Fibroblast of skin of abdomen (primary cell): ENCODE measurements around the gene NUBP2.

Experiments used
- DNase-seq: peaks from one replicate; pipeline ENCODE4 v3.0.0-alpha.2; 2013

Gene NUBP2

DNA sequence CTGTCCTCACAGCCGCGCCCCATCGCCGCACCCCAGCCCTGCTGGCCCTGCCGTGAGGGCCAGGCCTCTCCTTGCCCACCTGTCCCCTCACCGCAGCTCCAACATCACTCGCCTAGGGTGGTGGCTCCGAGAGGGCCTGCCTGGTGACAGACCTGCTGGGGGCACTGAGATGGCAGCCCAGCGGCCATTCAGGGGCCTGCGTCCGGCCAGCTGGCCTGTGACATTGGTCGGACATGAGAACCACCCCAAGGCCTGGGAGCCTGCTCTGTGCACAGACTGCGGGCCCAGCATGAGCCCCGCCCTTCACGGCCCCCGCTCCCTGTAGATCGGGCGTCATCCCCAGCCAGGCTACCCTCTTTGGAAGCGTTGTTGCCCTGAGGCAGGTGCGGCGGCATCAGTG is 23.2 kb upstream of the NUBP2 start:
- no peak for DNase-seq

DNA sequence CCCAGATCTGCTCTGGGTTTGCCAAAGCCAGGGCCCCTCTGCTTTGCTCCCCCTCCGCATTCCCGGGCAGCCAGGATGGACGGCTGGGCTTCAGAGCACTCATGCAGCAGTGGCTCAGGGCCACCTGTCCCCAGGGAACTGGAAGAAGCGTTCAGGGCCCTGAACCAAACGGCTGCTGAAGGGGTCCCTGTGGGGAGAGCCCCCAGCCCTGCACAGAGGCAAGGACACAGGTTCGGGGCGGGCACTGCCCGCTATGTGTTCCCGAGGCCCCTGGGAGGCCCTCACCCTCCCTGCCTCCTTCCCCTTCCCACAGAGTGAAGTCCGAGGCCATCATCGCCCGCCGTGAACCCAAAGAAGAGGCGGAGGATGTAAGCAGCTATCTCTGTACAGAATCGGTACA is 21.8 kb upstream of the NUBP2 start:
- no peak for DNase-seq

DNA sequence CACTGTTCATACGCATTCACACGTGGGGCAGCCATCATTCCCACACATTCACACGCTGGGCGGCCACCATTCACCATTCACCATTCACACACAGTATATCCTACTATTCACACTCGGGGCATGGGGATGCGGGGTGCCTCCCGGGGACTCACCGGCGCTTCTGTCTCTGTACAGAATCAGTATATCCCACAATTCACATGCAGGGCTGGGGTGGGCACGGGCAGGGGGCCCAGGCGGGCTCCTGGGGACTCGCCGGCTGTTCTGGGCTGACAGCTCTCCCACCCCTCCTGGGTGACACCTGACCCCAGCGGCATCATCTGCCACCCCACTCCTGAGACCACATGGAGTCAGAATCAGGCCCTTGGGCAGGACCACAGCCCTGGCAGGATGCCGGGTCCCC is 21.0 kb upstream of the NUBP2 start:
- no peak for DNase-seq

DNA sequence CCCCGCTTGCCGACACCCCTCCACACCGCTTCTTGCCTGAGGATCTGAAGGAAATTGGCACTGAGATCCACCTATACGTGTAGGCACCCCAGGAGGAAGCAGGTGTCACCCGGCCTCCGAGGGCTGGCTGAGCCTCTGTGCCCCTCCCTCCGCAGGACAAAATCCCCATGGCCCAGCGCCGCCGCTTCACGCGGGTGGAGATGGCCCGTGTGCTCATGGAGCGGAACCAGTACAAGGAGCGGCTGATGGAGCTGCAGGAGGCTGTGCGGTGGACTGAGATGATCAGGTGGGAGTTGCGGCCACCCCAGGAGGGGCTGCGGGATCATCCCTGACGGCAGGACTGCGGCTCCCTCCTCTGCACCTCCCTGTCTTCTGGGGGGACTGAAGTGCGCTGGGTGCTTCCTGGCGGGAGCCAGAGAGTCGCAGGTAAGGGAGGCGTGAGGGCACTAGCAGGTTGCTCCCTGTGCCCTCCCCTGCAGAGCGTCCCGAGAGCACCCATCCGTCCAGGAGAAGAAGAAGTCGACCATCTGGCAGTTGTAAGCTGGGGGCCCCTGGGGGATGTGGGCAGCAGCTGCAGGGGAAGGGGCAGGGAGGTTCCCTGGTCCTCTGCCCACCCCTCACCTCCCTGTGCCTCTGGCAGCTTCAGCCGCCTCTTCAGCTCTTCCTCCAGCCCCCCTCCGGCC is 20.4 kb upstream of the NUBP2 start:
- DNase-seq: no peak

DNA sequence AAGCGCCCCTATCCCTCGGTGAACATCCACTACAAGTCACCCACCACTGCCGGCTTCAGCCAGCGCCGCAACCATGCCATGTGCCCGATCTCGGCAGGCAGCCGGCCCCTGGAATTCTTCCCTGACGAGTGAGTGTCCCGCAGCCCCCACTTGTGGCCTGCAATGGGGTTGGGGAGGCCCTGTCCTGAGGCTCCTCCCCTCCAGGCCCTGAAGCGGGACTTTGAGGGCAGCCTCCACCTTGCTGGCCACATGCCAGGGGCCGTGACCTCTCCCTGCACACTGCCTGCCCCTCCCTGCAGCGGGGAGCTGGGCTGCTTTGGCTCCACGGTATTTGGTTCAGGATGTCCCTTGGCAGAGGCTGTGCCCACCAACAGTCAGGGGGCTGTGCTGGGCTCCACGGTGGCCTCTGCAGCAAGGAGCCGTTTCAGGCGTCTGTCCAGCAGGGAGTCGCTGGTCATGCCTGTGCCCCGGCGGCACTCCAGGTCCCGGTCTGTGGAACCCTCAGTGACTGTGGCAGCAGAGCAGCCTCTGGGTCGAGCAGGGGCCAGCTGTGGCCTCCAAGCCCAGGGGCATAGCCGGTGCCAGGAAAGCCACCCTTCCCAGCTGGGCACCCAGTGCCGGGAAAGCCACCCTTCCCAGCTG is 19.8 kb upstream of the NUBP2 start:
- DNase-seq: no peak

DNA sequence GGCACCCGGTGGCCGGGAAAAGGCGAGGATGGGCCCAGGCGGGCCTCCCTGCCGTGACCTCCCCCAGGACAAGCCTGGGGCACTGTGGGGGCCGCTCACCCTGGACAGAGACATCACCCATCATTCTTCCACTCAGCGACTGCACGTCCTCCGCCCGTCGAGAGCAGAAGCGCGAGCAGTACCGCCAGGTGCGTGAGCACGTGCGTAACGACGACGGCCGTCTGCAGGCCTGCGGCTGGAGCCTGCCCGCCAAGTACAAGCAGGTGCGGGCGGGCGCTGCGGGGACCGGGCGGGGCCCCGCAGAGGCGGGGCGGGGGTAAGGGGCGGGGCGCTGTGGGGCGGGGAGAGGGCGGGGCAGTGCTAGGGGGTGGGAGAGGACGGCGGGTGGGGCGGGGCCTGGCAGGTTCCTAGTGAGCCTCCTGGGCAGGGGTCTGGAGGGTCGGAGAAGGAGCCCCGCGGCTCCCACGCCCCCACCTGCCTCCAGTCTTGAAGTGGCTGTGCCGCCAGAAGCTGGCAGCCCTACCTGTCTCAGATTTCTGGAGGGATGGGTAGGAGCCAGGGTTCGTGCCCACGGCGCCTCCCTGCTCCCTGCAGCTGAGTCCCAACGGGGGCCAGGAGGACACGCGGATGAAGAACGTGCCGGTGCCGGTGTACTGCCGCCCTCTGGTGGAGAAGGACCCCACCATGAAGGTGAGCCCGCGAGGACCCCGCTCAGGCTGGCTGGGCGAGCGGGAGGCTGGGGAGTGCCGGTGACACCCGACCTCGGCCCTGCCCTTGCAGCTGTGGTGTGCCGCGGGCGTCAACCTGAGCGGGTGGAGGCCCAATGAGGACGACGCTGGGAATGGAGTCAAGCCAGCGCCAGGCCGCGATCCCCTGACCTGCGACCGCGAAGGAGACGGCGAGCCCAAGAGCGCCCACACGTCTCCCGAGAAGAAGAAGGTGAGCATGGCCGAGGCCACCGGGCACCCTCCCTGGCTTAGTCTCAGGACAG is 18.9 kb upstream of the NUBP2 start:
- peak; percentile 29 for DNase-seq

DNA sequence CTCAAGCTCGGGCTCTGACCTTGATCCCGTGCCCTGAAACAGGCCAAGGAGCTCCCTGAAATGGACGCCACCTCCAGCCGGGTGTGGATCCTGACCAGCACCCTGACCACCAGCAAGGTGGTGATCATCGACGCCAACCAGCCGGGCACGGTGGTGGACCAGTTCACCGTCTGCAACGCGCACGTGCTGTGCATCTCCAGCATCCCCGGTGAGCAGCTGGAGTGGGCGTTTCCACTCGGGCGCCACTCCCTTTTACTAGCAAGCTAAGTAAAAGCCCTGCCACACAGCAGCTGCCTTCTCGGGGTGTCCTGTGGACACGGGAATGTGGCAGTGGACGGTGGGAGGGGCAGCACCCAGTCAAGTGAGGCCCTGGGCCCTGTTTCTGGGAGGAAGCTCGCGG is 17.8 kb upstream of the NUBP2 start:
- DNase-seq: no peak

DNA sequence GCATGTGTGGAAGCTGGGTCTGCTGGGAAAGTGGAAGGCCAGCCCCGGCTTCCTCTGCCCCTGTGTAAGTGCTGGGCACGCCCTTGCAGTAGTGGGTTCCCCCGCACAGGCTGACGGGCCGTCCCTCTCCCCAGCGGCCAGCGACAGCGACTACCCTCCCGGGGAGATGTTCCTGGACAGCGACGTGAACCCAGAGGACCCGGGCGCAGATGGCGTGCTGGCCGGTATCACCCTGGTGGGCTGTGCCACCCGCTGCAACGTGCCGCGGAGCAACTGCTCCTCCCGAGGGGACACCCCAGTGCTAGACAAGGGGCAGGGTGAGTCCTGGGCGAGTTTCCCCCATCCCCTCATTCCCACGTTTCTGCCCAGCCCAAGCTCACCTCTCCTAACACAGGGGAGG is 16.9 kb upstream of the NUBP2 start:
- no peak for DNase-seq

DNA sequence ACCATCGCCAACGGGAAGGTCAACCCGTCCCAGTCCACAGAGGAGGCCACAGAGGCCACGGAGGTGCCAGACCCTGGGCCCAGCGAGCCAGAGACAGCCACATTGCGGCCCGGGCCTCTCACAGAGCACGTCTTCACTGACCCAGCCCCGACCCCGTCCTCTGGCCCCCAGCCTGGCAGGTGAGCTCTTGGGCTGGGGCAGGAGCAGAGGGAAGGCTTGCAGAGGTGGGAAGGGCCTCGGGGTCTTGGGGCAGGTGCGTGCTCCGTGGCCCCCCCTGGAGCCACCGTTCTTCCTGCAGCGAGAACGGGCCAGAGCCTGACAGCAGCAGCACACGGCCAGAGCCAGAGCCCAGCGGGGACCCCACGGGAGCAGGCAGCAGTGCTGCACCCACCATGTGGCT is 16.5 kb upstream of the NUBP2 start:
- no peak for DNase-seq

DNA sequence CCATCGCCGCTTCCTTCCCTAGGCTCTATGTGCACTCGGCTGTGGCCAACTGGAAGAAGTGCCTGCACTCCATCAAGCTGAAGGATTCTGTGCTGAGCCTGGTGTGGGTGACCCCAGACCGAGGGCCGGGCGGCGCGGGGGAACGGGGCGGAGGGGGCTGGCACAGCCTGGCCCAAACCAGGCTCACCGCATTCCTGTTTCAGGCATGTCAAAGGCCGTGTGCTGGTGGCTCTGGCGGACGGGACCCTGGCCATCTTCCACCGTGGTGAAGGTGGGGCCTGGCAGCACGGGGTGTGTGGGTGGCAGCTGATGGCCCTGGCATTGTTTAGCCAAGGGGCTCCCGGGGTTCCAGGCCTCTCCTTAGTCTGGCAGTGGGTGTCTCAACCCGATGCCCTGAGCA is 16.1 kb upstream of the NUBP2 start:
- DNase-seq: no peak

DNA sequence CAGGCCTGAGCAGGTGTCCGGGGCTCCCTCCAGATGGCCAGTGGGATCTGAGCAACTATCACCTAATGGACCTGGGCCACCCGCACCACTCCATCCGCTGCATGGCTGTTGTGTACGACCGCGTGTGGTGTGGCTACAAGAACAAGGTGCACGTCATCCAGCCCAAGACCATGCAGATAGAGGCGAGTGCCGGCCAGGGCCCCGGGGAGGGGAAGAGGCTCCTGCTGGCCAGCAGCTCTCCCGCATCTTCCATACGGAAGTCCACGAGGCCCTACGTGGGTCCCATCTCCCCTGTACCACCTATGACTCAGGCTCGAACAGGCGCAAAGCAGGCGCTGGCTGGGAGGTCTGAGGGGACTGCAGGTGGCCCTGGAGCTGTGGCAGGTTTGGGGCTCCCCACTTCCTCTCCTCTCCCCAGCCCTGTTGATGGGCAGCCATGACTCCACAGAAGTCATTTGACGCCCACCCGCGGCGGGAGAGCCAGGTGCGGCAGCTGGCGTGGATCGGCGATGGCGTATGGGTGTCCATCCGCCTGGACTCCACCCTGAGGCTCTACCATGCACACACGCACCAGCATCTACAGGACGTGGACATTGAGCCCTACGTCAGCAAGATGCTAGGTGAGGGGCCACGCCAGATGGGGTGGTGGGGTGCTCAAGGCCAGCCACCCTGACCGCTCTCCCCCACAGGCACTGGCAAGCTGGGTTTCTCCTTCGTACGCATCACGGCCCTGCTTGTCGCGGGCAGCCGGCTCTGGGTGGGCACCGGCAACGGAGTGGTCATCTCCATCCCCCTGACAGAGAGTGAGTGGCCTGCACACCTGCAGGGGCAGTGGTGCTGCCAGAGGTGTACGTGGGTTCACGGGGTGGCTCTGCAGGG is 15.4 kb upstream of the NUBP2 start:
- DNase-seq: no peak

DNA sequence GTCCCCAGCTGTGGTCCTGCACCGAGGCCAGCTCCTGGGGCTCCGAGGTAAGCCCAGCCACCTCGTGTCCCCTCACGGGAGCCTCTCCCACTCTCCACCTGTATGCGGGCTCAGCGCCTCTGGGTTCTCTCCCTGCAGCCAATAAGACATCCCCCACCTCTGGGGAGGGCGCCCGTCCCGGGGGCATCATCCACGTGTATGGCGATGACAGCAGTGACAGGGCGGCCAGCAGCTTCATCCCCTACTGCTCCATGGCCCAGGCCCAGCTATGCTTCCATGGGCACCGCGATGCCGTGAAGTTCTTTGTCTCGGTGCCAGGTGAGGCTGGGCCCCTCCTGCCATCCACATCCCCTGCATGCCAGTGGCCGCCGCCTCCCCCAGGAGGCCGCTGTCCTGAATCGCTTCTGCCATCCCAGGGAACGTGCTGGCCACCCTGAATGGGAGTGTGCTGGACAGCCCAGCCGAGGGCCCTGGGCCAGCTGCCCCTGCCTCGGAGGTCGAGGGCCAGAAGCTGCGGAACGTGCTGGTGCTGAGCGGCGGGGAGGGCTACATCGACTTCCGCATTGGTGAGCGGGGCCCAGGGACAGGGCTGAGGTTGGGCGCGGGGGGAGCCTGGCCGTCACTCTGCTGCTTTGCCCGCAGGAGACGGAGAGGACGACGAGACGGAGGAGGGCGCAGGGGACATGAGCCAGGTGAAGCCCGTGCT is 14.5 kb upstream of the NUBP2 start:
- no peak for DNase-seq

DNA sequence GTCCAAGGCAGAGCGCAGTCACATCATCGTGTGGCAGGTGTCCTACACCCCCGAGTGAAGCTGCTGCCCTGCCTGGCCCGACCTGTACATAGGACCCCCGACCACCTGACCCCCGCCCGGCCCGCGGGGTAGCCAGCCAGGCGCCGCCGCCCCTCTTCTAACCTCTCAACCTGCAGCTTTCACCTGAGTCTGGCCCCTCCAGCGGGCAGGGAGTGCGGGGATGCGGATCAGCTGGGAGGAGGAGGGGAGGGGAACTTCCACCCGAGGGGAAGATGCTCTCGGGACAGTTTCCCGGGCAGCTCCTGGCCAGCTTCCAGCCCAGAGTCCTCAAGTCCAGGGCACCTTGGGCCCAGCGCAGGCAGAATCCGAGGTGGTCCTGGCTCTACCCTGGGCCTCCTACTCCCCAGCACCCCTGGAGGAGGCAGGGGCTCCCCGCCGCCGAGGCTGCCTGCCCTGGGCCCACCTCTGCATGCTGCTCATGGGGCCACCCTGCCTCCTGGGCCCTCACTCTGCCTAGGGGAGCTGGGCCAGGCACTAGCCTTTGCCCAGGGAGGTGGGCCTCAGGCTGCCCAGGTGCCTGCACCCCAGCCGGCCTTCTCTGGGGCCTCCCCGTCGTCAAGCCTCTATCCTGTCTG is 13.9 kb upstream of the NUBP2 start:
- no peak for DNase-seq

DNA sequence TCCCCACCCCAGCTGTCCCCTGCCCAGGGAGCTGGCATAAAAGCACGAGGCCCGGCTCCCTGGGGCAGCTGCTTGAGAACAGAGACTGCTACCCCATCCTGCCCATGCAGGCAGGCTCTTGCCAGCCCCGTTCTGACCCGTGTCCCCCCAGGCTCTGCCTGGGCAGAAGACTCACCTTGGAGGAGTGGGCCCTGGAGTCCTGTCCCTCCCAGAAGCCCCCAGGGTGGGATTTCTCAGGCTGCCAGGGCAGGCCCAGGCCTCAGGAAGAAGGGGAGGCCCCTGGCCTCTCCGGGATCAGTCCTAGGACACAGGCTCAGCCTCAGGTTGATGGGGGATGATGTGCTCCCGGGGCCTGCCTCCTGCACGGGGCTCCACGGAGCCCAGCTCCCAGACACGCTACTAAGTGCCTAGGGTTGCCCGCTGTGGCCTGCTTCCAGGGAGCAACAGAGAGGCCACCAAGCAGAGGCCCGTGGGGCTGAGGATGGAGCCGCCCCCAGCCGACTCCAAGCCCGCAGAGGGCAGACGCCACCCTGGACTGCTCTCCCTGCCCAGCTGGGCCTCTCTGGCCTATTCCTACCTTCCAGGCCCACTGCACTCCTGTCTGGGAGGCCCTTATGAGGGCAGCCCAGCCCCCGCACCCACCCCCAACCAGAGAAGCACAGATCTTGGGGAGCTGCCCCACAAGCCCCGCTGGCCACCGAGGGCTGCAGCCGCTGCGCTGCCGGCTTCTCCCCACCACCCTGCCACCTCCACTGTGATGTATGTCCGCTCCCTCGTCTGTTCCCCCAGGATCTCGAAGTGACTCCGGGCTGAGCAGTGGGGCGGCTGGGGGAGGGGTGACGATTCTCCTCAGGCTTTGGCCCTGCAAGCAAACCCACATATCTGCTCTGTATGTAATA is 13.1 kb upstream of the NUBP2 start:
- DNase-seq: no peak

DNA sequence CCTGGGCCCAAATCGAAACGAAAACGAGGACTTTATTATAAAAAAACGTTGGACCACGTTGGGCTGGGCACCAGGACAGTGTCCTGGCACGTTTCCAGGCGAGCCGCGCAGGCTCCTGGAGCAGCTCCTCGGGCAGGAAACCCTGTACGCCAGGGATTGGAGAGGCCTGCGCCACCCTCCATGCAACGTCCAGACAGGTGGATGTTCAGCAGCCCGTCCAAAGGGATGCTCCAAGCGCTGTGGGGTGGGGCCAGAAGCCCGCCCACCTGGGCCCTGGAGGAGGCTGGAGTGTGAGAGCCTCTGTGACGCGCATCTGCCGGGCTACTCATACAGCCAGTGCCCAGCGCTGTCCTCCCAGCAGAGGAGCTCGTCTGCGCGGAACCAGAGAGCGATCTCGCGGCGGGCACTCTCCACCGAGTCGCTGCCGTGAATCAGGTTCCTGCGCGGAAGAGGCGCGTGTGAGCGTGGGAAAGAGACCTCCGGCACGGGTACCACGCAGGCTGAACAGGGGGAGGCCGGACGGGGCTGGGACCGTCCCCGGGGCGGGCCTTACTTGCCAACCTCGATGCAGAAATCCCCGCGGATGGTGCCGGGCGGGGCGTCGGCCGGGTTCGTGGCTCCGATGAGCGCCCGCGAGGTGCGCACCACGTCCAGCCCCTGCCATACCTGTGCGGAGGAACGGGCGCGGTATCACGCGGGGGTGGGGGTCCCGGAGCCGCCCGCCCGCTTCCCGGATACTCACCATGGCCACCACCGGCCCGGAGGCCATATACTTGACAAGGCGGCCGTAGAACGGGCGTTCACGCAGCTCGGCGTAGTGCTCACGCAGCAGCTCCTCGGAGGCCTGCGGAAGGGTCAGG is 12.2 kb upstream of the NUBP2 start:
- peak; percentile 41 for DNase-seq

DNA sequence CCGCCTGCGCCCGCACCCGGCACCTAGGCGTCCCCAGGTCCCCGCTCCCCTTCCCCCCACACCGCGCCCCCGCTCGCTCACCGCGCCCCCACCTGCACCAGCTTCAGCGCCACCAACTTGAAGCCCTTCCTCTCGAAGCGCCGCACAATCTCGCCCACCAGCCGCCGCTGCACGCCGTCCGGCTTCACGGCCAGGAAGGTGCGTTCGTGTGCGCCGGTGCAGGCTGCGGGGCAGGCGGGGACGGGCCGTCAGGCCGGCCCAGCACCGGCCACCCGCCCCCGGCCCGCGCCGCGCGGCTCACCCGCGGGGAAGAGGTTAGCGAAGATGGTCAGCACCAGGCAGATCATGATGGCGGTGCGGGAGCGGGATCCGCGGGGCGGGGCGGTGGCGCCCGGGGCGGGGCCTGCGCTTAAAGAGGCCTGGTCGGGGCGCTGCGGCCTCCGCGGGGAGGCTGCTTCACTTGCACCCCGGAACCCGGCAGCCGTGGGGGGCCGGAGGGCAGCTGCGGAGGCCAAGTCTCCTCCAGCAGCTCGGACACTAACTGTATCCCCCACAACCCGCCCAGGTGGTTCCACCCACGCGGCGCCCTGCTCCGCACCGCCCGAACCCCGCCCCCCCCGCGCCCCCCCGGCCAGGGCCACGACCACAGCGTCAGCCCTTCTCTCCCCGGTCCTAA is 11.4 kb upstream of the NUBP2 start, which contains the start of gene NME3:
NME3 (minus strand) TSS at position 356 of the 676 bp plus-strand sequence; CDS start at position 347, 9 bp downstream.
- peak; percentile 59 for DNase-seq

DNA sequence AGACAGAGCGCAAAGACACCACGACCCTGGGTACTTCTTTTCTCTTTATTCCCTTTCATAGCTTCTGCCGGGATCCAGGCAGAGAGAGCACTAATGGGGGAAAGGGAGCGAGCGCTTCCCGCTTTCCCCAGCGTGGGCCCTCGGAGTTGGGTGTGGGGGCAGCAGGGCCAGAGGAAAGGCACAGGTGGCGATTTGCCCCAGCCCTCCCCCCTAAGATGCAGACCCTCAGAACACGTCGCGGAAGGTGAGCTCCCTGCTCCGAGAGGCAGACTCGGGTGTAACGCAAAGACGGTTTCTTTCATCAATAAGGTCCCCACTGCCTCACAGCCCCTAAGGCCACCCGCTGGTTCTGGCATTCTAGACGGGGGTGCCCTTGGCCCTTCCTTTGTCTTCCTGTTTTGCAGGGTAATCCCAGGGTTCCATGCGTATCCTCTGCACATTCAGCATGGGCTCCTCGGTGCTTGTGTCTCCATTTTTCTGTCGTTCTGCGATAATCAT is 10.8 kb upstream of the NUBP2 start:
- peak; percentile 23 for DNase-seq

DNA sequence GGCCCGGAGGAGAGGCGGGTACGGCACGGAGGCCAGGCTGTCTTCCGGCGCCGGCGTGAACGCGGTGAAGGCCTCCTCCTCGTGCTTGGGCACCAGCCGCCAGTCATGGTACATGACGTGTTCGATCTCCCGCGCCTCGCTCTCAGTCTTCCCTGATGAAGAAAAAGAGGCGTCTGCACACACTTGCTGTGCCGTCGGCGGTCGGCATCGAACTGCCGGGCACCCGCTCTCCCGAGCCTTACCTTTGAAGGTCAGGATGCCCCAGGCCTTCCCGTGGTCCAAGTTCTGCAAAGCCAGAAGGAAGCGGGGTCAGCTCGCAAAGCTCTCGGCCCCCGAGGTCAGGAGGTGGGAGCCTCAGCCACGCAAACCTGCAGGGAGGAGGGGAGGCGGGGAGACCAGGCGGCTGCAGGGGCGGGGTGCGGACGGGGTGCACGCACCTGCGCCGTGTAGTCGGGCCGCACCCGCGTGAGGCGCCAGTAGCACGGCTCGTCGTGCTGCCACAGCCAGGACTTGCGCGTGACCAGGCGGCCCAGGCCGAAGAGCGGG is 10.3 kb upstream of the NUBP2 start, which contains the start of gene EME2:
EME2 (plus strand) TSS at position 449 of the 546 bp plus-strand sequence. CDS start 418 bp downstream, outside the sequence.
- no peak for DNase-seq
